Progenitor cell of endocrine pancreas (in vitro differentiated cells): ENCODE results near the gene DDX41. TPM values are rescaled to one million over a fixed set of nuclear protein-coding genes. Genes with fewer than 3 reads are reported as not detected.

Source experiments
- DNase-seq: peaks from one replicate; pipeline ENCODE4 v3.0.0; 2021; ENCODE audit warnings: low spot score; ENCODE audit not compliant: unreplicated experiment
- H3K27ac Mint-ChIP-seq: 2 replicates; pipeline ENCODE4 v1.8.0; 2021; ENCODE audit warnings: mild to moderate bottlenecking, moderate library complexity, mixed read lengths
- H3K27me3 Mint-ChIP-seq: 2 replicates; pipeline ENCODE4 v1.8.0; 2021; ENCODE audit warnings: mixed read lengths
- H3K36me3 Mint-ChIP-seq: 2 replicates; pipeline ENCODE4 v1.8.0; 2022; ENCODE audit warnings: mixed read lengths; ENCODE audit not compliant: insufficient read depth
- H3K4me1 Mint-ChIP-seq: 2 replicates; pipeline ENCODE4 v1.8.0; 2021; ENCODE audit warnings: low read depth, mixed read lengths
- H3K4me3 Mint-ChIP-seq: 2 replicates; pipeline ENCODE4 v1.8.0; 2021; ENCODE audit warnings: low read depth, mild to moderate bottlenecking, moderate library complexity, mixed read lengths
- H3K9me3 Mint-ChIP-seq: 2 replicates; pipeline ENCODE4 v1.8.0; 2021; ENCODE audit warnings: low read depth, mixed read lengths
- total RNA-seq: library from RNA; stranded (reverse); gene quantifications from 2 replicates; pipeline ENCODE4 v1.2.1, GENCODE V29; 2021
- TF ChIP-seq, protein P1 (sequence below): fragments of 200-600 bp; sonication (generic); IDR thresholded peaks from one replicate; pipeline ENCODE4 v1.5.0; 2021; ENCODE audit warnings: antibody characterized with exemption, mild to moderate bottlenecking; ENCODE audit not compliant: unreplicated experiment

The DDX41 gene
- total RNA-seq, 1 donor from 2014 or later: 93.1 TPM

DNA sequence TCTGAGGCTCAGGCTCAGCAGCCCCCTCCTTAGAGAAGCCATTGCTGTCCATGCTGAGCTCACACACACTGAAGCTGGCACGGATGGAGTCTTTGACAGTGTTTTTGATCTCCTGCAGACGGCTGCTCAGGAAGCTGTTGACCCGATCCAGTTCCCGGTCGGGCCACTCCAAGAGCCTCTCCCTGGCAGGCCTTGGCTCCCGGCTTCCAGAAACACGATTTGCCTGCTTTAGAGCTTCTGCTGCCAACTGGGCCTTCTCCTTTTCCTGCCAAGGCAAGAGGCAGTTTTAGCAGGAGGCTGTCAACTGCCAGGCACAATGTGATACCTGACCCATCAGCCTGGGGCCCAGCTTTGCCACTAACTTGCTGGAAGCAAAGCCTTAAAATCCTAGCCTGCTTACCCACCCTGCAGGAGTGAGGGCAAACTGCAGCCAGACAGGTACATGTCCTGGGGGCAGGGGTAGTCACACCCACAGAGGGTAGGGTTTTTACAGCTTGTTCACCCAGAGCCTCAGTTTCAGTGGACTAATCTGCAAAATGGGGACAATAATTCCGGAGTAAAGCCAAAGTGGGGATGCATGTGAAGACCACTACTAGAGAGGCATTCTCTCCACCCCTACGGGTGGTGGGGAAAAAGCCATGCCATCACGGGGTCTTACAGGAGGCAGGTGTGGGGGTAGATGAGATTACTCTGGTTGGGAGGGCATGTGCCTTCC, 8.3 kb upstream of the DDX41 start:
- Mint-ChIP-seq H3K9me3 (no peaks in the 10 kb centered on the region), H3K27ac (peak overlapping the region; percentile 82), H3K27me3 (no peaks in the 10 kb centered on the region), H3K4me1 (no peaks in the 10 kb centered on the region), H3K36me3 (peaks cover 12% of the 10 kb centered on the region), H3K4me3 (no peak overlapping the region)
- no peak for DNase-seq
- TF ChIP-seq, protein P1, sequence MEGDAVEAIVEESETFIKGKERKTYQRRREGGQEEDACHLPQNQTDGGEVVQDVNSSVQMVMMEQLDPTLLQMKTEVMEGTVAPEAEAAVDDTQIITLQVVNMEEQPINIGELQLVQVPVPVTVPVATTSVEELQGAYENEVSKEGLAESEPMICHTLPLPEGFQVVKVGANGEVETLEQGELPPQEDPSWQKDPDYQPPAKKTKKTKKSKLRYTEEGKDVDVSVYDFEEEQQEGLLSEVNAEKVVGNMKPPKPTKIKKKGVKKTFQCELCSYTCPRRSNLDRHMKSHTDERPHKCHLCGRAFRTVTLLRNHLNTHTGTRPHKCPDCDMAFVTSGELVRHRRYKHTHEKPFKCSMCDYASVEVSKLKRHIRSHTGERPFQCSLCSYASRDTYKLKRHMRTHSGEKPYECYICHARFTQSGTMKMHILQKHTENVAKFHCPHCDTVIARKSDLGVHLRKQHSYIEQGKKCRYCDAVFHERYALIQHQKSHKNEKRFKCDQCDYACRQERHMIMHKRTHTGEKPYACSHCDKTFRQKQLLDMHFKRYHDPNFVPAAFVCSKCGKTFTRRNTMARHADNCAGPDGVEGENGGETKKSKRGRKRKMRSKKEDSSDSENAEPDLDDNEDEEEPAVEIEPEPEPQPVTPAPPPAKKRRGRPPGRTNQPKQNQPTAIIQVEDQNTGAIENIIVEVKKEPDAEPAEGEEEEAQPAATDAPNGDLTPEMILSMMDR: no peak

DNA sequence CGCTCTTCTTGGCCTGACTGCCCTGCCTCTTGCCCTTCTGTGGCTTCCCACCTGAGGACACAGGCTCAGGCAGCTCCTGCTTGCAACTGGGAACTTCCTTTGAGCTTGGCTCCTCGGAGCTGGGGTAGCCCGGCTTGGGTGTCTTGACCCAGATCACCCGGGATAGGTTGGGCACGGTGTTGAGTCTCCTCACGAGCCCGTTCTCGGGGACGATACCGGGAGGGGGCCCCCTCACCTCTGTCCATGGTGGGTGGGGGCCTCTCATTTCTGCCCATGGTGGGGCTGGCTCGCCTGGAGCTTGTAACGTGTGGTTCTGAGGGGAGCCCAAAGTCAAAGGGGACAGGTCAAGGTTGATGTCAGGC, 7.8 kb upstream of the DDX41 start:
- DNase-seq: no peak
- H3K4me1 Mint-ChIP-seq: no peaks in the 10 kb centered on the region
- no peak overlapping the region for H3K4me3 Mint-ChIP-seq
- TF ChIP-seq, protein P1: no peak
- H3K36me3 Mint-ChIP-seq: peaks cover 13% of the 10 kb centered on the region
- H3K27ac Mint-ChIP-seq: no peak overlapping the region
- H3K27me3 Mint-ChIP-seq: no peaks in the 10 kb centered on the region
- no peaks in the 10 kb centered on the region for H3K9me3 Mint-ChIP-seq

DNA sequence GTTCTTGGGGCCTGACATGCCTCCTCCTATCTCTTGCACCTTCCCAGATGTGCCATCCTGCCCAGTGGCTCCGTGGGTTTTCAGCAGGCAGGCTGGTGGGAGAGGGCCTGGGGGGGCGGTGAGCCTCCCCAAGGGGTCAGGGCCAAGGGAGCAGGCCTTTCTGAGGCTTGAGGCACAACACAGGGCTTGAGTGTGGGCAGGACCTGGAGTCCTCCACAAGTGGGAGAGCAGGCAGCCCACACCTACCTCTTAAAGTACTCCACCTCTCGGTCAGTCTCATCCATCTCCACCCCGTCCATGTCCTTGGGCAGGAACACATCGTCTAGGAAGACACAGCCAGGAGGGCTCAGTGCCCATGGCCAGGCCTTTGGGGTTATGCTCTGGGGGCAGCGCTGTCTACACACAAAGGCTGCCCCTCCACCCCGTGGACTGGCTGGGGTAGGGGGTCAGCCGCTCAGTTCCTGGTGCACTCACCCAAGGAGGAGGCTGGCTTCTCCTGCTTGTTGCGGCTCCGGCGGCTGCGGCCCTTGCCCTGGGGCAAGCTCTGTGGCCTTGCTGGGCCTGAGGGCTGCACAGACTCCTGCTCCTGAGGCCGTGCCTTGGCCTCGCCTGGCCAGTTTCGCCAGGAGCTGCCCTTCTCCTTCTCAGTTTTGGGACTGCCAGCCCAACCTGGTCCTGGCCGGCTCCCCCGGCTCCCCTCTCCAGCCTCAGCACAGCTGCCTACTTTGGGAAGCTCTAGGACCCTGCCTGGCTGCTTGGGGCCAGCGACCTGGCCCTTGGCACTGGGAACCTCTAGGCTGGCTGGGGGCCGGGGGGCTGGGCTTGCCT, 7.2 kb upstream of the DDX41 start:
- TF ChIP-seq, protein P1: no peak
- H3K36me3 Mint-ChIP-seq: peaks cover 10% of the 10 kb centered on the region
- no peak overlapping the region for H3K4me3 Mint-ChIP-seq
- H3K9me3 Mint-ChIP-seq: no peaks in the 10 kb centered on the region
- no peak overlapping the region for H3K27ac Mint-ChIP-seq
- H3K4me1 Mint-ChIP-seq: no peaks in the 10 kb centered on the region
- DNase-seq: no peak
- no peaks in the 10 kb centered on the region for H3K27me3 Mint-ChIP-seq

DNA sequence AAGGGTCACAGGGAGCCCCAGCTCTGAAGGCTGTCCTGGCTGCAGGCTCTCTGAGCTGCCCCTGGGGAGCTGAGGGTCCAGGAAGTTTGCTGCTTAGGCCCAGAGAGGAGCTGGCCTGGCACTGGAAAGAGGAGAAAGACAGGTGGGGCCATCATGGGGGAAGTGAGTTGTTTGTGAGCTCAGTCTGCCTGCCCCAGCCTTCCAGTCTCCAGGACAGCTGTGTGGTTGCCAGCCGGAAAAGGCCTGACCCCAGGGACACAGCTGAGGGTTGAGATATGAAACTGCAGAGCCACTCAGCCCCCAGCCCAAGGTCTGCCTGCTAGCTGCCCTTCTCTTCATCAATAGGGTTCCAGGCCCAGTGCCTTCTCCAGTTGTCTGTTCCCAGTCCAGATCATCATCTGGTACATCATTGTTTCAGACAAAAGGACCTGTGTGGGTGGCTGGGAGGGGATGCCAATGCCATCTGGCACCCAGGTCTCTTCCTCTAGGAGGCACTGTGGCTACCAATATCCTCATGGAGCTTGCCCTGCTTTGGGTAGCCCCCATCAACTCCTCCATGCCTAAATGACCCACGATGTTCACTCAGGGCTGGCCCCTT, 4.3 kb upstream of the DDX41 start:
- H3K4me1 Mint-ChIP-seq: peaks cover 12% of the 10 kb centered on the region
- no peak overlapping the region for H3K27ac Mint-ChIP-seq
- no peaks in the 10 kb centered on the region for H3K9me3 Mint-ChIP-seq
- TF ChIP-seq, protein P1: no peak
- H3K36me3 Mint-ChIP-seq: peaks cover 14% of the 10 kb centered on the region
- H3K27me3 Mint-ChIP-seq: no peaks in the 10 kb centered on the region
- no peak overlapping the region for H3K4me3 Mint-ChIP-seq
- no peak for DNase-seq

DNA sequence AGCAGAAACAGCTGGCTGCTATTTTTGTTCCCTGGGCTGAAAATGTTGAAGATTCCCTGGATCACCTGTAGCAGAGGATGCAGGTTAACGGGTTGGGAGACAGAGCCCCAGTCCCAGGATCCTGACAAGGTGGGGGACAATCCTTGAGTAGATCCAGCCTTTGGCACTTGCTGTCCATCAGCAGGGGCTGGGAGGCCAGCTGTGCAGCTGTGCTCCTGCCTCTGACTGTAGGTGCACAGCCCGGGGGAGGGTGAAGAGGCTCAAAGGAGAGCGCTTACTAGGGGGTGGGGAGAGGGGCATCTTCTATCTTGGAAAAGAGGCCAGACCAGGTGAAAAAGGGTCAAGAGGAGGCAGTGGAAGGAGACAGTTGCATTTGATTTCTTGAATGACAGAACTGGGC, 3.5 kb upstream of the DDX41 start:
- no peak for DNase-seq
- peaks cover 18% of the 10 kb centered on the region for H3K4me1 Mint-ChIP-seq
- no peak overlapping the region for H3K27ac Mint-ChIP-seq
- H3K9me3 Mint-ChIP-seq: no peaks in the 10 kb centered on the region
- H3K4me3 Mint-ChIP-seq: no peak overlapping the region
- H3K36me3 Mint-ChIP-seq: peaks cover 17% of the 10 kb centered on the region
- no peaks in the 10 kb centered on the region for H3K27me3 Mint-ChIP-seq
- TF ChIP-seq, protein P1: no peak
